Endothelial cell of umbilical vein (primary cell): ENCODE measurements around the gene DIPK1C. TPM values are rescaled to one million over a fixed set of nuclear protein-coding genes. Genes with fewer than 3 reads are reported as not detected.

Source experiments
- BruUV-seq: library from RNA; stranded (reverse); fragments of 400-500 nt; replicated peaks from 2 replicates; lab custom pipeline; 2021; lab: Mats Ljungman, UMichigan
- CTCF ChIA-PET: fragments of 300-600, 350-600 bp; sonication (Branson Sonifier 250); formaldehyde crosslinking; loops from one replicate; lab custom pipeline; 2021; ENCODE audit warnings: antibody characterized with exemption, inconsistent platforms; lab: Charles Lee
- POLR2A ChIA-PET: fragments of 300-600, 350-600 bp; sonication (Branson Sonifier 250); formaldehyde crosslinking; loops from one replicate; lab custom pipeline; 2021; ENCODE audit warnings: antibody characterized with exemption, inconsistent platforms; lab: Charles Lee
- DNase-seq: peaks from one replicate; pipeline ENCODE4 v3.0.0-alpha.2; 2011; ENCODE audit warnings: low read depth, low spot score
- FAIRE-seq: peaks from 2 replicates; lab custom pipeline; 2011; peaks lifted over from hg19 to GRCh38; lab: Jason Lieb, UNC
- H2AFZ ChIP-seq: 2 replicates; pipeline ENCODE4 v1.6.0; 2012; ENCODE audit warnings: low read depth, low read length, control low read depth, inconsistent platforms
- H3K27ac ChIP-seq: 2 replicates; pipeline ENCODE4 v1.5.1; 2011; ENCODE audit warnings: low read depth, mild to moderate bottlenecking, control low read depth, low read length, moderate library complexity; ENCODE audit not compliant: insufficient read depth
- H3K27me3 ChIP-seq, 2 experiments: 2 replicates each; pipeline versions ENCODE4 v1.6.0 to v1.6.1; 2011; ENCODE audit warnings: low read length in 2 of 2, mixed read lengths in 1 of 2; ENCODE audit not compliant: control insufficient read depth in 2 of 2, insufficient read depth in 2 of 2
- H3K36me3 ChIP-seq, 2 experiments: 2 replicates in 1 of 2; 3 replicates in 1 of 2; pipeline ENCODE4 v1.5.1; 2011; ENCODE audit warnings: low read length in 2 of 2, mild to moderate bottlenecking in 1 of 2, moderate library complexity in 1 of 2; ENCODE audit not compliant: control insufficient read depth in 2 of 2, insufficient read depth in 2 of 2; ENCODE audit errors: extremely low read depth in 1 of 2
- H3K4me1 ChIP-seq: 3 replicates; pipeline ENCODE4 v1.5.1; 2011; ENCODE audit warnings: mild to moderate bottlenecking, low read length; ENCODE audit not compliant: control insufficient read depth, insufficient read depth; ENCODE audit errors: extremely low read depth
- H3K4me2 ChIP-seq: 2 replicates; pipeline ENCODE4 v1.6.1; 2011; ENCODE audit warnings: low read length, control low read depth, mixed read lengths; ENCODE audit not compliant: insufficient read depth
- H3K4me3 ChIP-seq, 3 experiments: fragments of 200-600 bp in 1 of 3; sonication (generic), shearing (Covaris generic) in 1 of 3; replicated peaks in 1 of 3; 2 replicates each; pipeline ENCODE4 v1.5.1; 2011 to 2016; ENCODE audit warnings: control low read depth in 3 of 3, low read length in 3 of 3, mild to moderate bottlenecking in 2 of 3, inconsistent platforms in 1 of 3, low read depth in 1 of 3, moderate library complexity in 1 of 3; ENCODE audit not compliant: insufficient read depth in 1 of 3
- H3K79me2 ChIP-seq: 2 replicates; pipeline ENCODE4 v1.6.0; 2012; ENCODE audit warnings: low read length, inconsistent platforms; ENCODE audit not compliant: control insufficient read depth, insufficient read depth
- H3K9ac ChIP-seq: replicated peaks from 2 replicates; pipeline ENCODE3; 2011; ENCODE audit warnings: low read length, control low read depth; ENCODE audit not compliant: insufficient read depth; ENCODE audit errors: extremely low read depth
- H3K9me1 ChIP-seq: replicated peaks from 3 replicates; pipeline ENCODE4 v1.6.0; 2011; ENCODE audit warnings: mild to moderate bottlenecking, low read length; ENCODE audit not compliant: control insufficient read depth, insufficient read depth; ENCODE audit errors: extremely low read depth
- H3K9me3 ChIP-seq: replicated peaks from 2 replicates; pipeline ENCODE4 v1.5.1; 2012; ENCODE audit warnings: low read length, inconsistent platforms; ENCODE audit not compliant: control insufficient read depth, insufficient read depth
- H4K20me1 ChIP-seq: replicated peaks from 2 replicates; pipeline ENCODE3; 2011; ENCODE audit warnings: mild to moderate bottlenecking, low read length; ENCODE audit not compliant: control insufficient read depth, insufficient read depth; ENCODE audit errors: extremely low read depth
- CTCF ChIP-seq, 2 donors: IDR thresholded peaks; 1 replicate in 1 of 2; 2 replicates in 1 of 2; pipeline ENCODE4 v1.5.1; 2011; ENCODE audit warnings: low read length in 2 of 2, mild to moderate bottlenecking in 2 of 2, moderate library complexity in 2 of 2, control low read depth in 1 of 2, inconsistent platforms in 1 of 2, low read depth in 1 of 2; ENCODE audit not compliant: insufficient read depth in 1 of 2; ENCODE audit errors: extremely low read depth in 1 of 2
- EZH2 ChIP-seq: IDR thresholded peaks from 2 replicates; pipeline ENCODE4 v1.6.1; 2012; ENCODE audit warnings: borderline replicate concordance, low read depth, mild to moderate bottlenecking, moderate library complexity, low read length, inconsistent platforms; ENCODE audit not compliant: severe bottlenecking
- FOS ChIP-seq: IDR thresholded peaks from 2 replicates; pipeline ENCODE4 v1.6.1; 2011; ENCODE audit warnings: mild to moderate bottlenecking, low read length, moderate library complexity, borderline replicate concordance; ENCODE audit not compliant: insufficient read depth
- GATA2 ChIP-seq: IDR thresholded peaks from 2 replicates; pipeline ENCODE4 v1.7.0; 2011; ENCODE audit warnings: low read depth, mild to moderate bottlenecking, moderate library complexity, mixed read lengths, low read length; ENCODE audit not compliant: insufficient read length, insufficient read depth
- JUN ChIP-seq: IDR thresholded peaks from 2 replicates; pipeline ENCODE4 v1.6.1; 2011; ENCODE audit warnings: borderline replicate concordance, low read depth; ENCODE audit not compliant: insufficient read length, insufficient read depth
- MAX ChIP-seq: IDR thresholded peaks from 2 replicates; pipeline ENCODE4 v1.6.1; 2011; ENCODE audit not compliant: insufficient read depth, insufficient read length
- MYC ChIP-seq: IDR thresholded peaks from one replicate; pipeline ENCODE4 v1.6.1; 2011; ENCODE audit warnings: mild to moderate bottlenecking, low read depth, low read length
- POLR2A ChIP-seq: IDR thresholded peaks from 2 replicates; pipeline ENCODE4 v1.6.1; 2012; ENCODE audit warnings: low read depth, mild to moderate bottlenecking, control low read depth, low read length
- POLR2AphosphoS5 ChIP-seq: IDR thresholded peaks from 2 replicates; pipeline ENCODE4 v1.6.1; 2012; ENCODE audit warnings: low read depth, mild to moderate bottlenecking, control low read depth, low read length, moderate library complexity; ENCODE audit not compliant: insufficient read depth
- dilution Hi-C: fragments of 300-500 bp; cut with MboI; formaldehyde crosslinking; loops from one replicate; pipeline ENCODE4 v1.15.0; 2019; ENCODE audit warnings: low sequenced_read_pairs; ENCODE audit not compliant: extremely low pct_ligation_motif_present
- intact Hi-C: fragments of 100-400 bp; cut with micrococcal nuclease; formaldehyde crosslinking; loops from one replicate; pipeline ENCODE4 v1.10.0; 2022
- polyA plus RNA-seq, 4 experiments: library from polyadenylated mRNA; depleted of rRNA in 3 of 4; stranded (reverse) in 3 of 4; unstranded in 1 of 4; fragments of >200 nt; gene quantifications; 2 replicates each; pipeline versions ENCODE4 v1.2.1 to v1.2.3, GENCODE V29; 2011 to 2012; ENCODE audit warnings: missing spikeins in 1 of 4
- total RNA-seq: library from RNA; stranded (reverse); gene quantifications from 2 replicates; pipeline ENCODE4 v1.2.3, GENCODE V29; 2021

Gene DIPK1C
- total and polyA plus RNA-seq, 2 donors (not counting 3 experiments of a cell fraction or from before 2014, with no cell fraction given), result not detected

- dilution Hi-C loops (no loop called here), intact Hi-C loops (loop anchor here (10.0 kb wide), 1 partner anchor 56 kb away; no protein-coding TSS in a partner anchor)
- no peaks in the 10 kb centered on the region for H3K9me3 ChIP-seq
- no peak overlapping the region for H3K4me2 ChIP-seq
- no peak overlapping the region for H3K27ac ChIP-seq
- H3K36me3 ChIP-seq, result no peaks in the 10 kb centered on the region
- no peaks in the 10 kb centered on the region for H4K20me1 ChIP-seq
- no peak overlapping the region for H3K4me3 ChIP-seq
- BruUV-seq, result no TSS peak
- H2AFZ ChIP-seq, result no peak overlapping the region
- FAIRE-seq (no peak), DNase-seq (no peak)
- no peak overlapping the region for H3K9ac ChIP-seq
- ChIA-PET CTCF (no interaction called here), POLR2A (no interaction called here)
- H3K27me3 ChIP-seq, result peaks cover 29 to 41% of the 10 kb centered on the region in 2 experiments
- no peaks in the 10 kb centered on the region for H3K9me1 ChIP-seq
- H3K4me1 ChIP-seq, result no peaks in the 10 kb centered on the region
- TF ChIP-seq MYC (no peak), MAX (no peak), GATA2 (no peak), EZH2 (no peak), POLR2AphosphoS5 (no peak), CTCF (IDR thresholded peaks at IDR 0.05; ENCODE audit: extremely low read depth in 1 of 2, insufficient read depth in 1 of 2, low read depth in 1 of 2, low read length in 2 of 2) (no peak), FOS (no peak), JUN (no peak), POLR2A (no peak)
- H3K79me2 ChIP-seq, result no peaks in the 10 kb centered on the region
Observed at GRCh38 chr18:74460825-74461224, 3.7 kb upstream of the DIPK1C start.
